K562 (cell line): Measurements from ENCODE around the gene CILP. TPM values are rescaled to one million over a fixed set of nuclear protein-coding genes. Genes with fewer than 3 reads are reported as not detected.

Experiments used
- ATAC-seq: fragments of 200-7000 bp; cut with Tn5 transposase; 3 replicates; pipeline ENCODE4 v1.9.1; 2020; ENCODE audit warnings: moderate library complexity
- BruUV-seq: library from RNA; stranded (reverse); fragments of 400-500 nt; replicated peaks from 2 replicates; lab custom pipeline; 2021; lab: Mats Ljungman, UMichigan
- CTCF ChIA-PET: fragments of 300-600 bp; formaldehyde crosslinking; extraction: SDS; loops from one replicate; lab custom pipeline; 2021; ENCODE audit warnings: low intra/inter-chr PET ratio; lab: Yijun Ruan, JAX
- POLR2A ChIA-PET: fragments of 300-600, 350-650 bp; sonication (Branson Sonifier 250); formaldehyde crosslinking; extraction: SDS; loops from one replicate; lab custom pipeline; 2021; ENCODE audit warnings: antibody characterized with exemption, inconsistent platforms; lab: Yijun Ruan, JAX
- DNase-seq, 4 experiments: peaks; one replicate each; pipeline versions ENCODE4 v3.0.0 to v3.0.0-alpha.2; 2011 to 2018; ENCODE audit warnings: low spot score in 3 of 4, mixed read lengths in 3 of 4; ENCODE audit errors: extremely low read depth in 1 of 4
- FAIRE-seq: peaks from 2 replicates; lab custom pipeline; 2011; peaks lifted over from hg19 to GRCh38; lab: Jason Lieb, UNC
- H2AFZ ChIP-seq: 2 replicates; pipeline ENCODE4 v1.6.0; 2011; ENCODE audit warnings: low read depth, low read length, control low read depth, inconsistent platforms
- H3K27ac ChIP-seq: fragments of 200-600 bp; 3 replicates; pipeline ENCODE4 v1.8.0; 2011; ENCODE audit warnings: low read depth, mild to moderate bottlenecking, control low read depth, inconsistent platforms, low read length, moderate library complexity, mixed read lengths; ENCODE audit errors: extremely low read depth
- H3K27me3 ChIP-seq, 2 experiments: fragments of 300-600 bp in 1 of 2; 2 replicates in 1 of 2; 3 replicates in 1 of 2; pipeline versions ENCODE4 v1.6.0 to v1.8.0; 2011; ENCODE audit warnings: inconsistent platforms in 2 of 2, low read length in 2 of 2, mild to moderate bottlenecking in 1 of 2, mixed read lengths in 1 of 2, moderate library complexity in 1 of 2; ENCODE audit not compliant: control insufficient read depth in 2 of 2, insufficient read depth in 2 of 2
- H3K36me3 ChIP-seq: fragments of 300-600 bp; 3 replicates; pipeline ENCODE4 v1.8.0; 2011; ENCODE audit warnings: mild to moderate bottlenecking, low read length, inconsistent platforms; ENCODE audit not compliant: control insufficient read depth, insufficient read depth
- H3K4me1 ChIP-seq, 2 experiments: fragments of 200-600 bp in 1 of 2; replicated peaks in 1 of 2; 2 replicates in 1 of 2; 3 replicates in 1 of 2; pipeline versions ENCODE4 v1.5.1 to v1.8.0; 2011; ENCODE audit warnings: inconsistent platforms in 2 of 2, low read length in 2 of 2, mild to moderate bottlenecking in 1 of 2, mixed read lengths in 1 of 2, moderate library complexity in 1 of 2; ENCODE audit not compliant: control insufficient read depth in 2 of 2, insufficient read depth in 2 of 2
- H3K4me2 ChIP-seq: 2 replicates; pipeline ENCODE4 v1.6.1; 2011; ENCODE audit warnings: low read length, control low read depth, inconsistent platforms, mixed read lengths; ENCODE audit not compliant: insufficient read depth
- H3K4me3 ChIP-seq: fragments of 200-600 bp; sonication (generic), shearing (Covaris generic); 2 replicates; pipeline ENCODE4 v1.5.1; 2016; ENCODE audit warnings: control low read depth, inconsistent platforms
- H3K79me2 ChIP-seq: fragments of 200-600 bp; 3 replicates; pipeline ENCODE4 v1.8.0; 2011; ENCODE audit warnings: low read length, inconsistent platforms; ENCODE audit not compliant: control insufficient read depth, insufficient read depth
- H3K9ac ChIP-seq, 2 experiments: 2 replicates each; pipeline versions ENCODE4 v1.6.0 to v1.6.1; 2011; ENCODE audit warnings: low read depth in 2 of 2, low read length in 2 of 2, control low read depth in 1 of 2, inconsistent platforms in 1 of 2, mild to moderate bottlenecking in 1 of 2, mixed read lengths in 1 of 2; ENCODE audit not compliant: insufficient read depth in 1 of 2
- H3K9me1 ChIP-seq: one replicate; pipeline ENCODE4 v1.6.0; 2011; ENCODE audit warnings: inconsistent platforms, mild to moderate bottlenecking, low read length, moderate library complexity; ENCODE audit not compliant: control insufficient read depth, insufficient read depth
- H3K9me3 ChIP-seq: replicated peaks from 2 replicates; pipeline ENCODE4 v1.5.1; 2011; ENCODE audit warnings: low read depth, low read length, inconsistent platforms; ENCODE audit not compliant: control insufficient read depth, insufficient read depth
- H4K20me1 ChIP-seq: replicated peaks from 2 replicates; pipeline ENCODE4 v1.6.1; 2011; ENCODE audit warnings: low read length, inconsistent platforms, mixed read lengths; ENCODE audit not compliant: control insufficient read depth, insufficient read depth
- ARID4B ChIP-seq: sonication (generic); formaldehyde crosslinking; IDR thresholded peaks from 2 replicates; pipeline ENCODE4 v1.8.0; 2022; ENCODE audit warnings: mild to moderate bottlenecking, missing genetic modification reagents
- GATAD2B ChIP-seq: fragments of 450-650 bp; IDR thresholded peaks from 2 replicates; pipeline ENCODE4 v1.6.1; 2017; ENCODE audit warnings: mild to moderate bottlenecking, borderline replicate concordance
- whole genome bisulfite sequencing: fragments of 100-300 bp; shearing (Covaris generic); methylation state at CpG from one replicate; pipeline ENCODE4 v1.1.6; 2016; ENCODE audit warnings: low coverage, mixed read lengths; ENCODE audit not compliant: insufficient coverage; ENCODE audit errors: missing lambda C conversion rate; 5-methylcytosine and 5-hydroxymethylcytosine counted together
- in situ Hi-C: fragments of 300-500 bp; cut with MboI; formaldehyde crosslinking; loops from 4 replicates; pipeline ENCODE4 v1.15.0; 2018; ENCODE audit warnings: inconsistent platforms, mixed read lengths
- intact Hi-C: fragments of 100-400 bp; cut with micrococcal nuclease; formaldehyde crosslinking; loops from 2 replicates; pipeline ENCODE4 v1.14.2; 2022
- polyA plus RNA-seq, 8 experiments: library from polyadenylated mRNA; depleted of rRNA in 4 of 8; stranded (reverse) in 5 of 8; unstranded in 3 of 8; fragments of >200 nt; fragmentation: Nextera tagmentation in 2 of 8; fragmentation: Illumina TruSeq in 1 of 8; extraction: Ambion mirVana in 2 of 8; extraction: Trizol in 1 of 8; gene quantifications; 2 replicates each; pipeline versions ENCODE4 v1.2.1 to v1.2.3, GENCODE V29; 2011 to 2014; ENCODE audit warnings: inconsistent platforms in 1 of 8, missing spikeins in 1 of 8
- total RNA-seq, 7 experiments: library from RNA; depleted of rRNA in 6 of 7; stranded (reverse); fragments of >200 nt in 6 of 7; fragmentation: Illumina TruSeq in 2 of 7; extraction: Trizol in 2 of 7; gene quantifications; 2 replicates each; pipeline versions ENCODE4 v1.2.1 to v1.2.3, GENCODE V29; 2011 to 2021; ENCODE audit warnings: low replicate concordance in 1 of 7
- TF ChIP-seq, protein P1 (sequence below), 3 experiments: IDR thresholded peaks in 2 of 3; conservative IDR thresholded peaks in 1 of 3; 2 replicates each; pipeline ENCODE4 v1.5.1; 2011 to 2012; ENCODE audit warnings: low read length in 3 of 3, mild to moderate bottlenecking in 3 of 3, control low read depth in 2 of 3, improper control_type of control experiment in 1 of 3, inconsistent platforms in 1 of 3, low read depth in 1 of 3, mixed read lengths in 1 of 3, moderate library complexity in 1 of 3; ENCODE audit not compliant: insufficient read depth in 2 of 3

The CILP gene
- total and polyA plus RNA-seq, 9 of the 15 experiments (the other 6 are each of a cell fraction or from before 2014, with no cell fraction given): 0.03 TPM; not detected in 8

GRCh38 chr15:65194826-65195547, 16.3 kb downstream of the CILP start:
- Histone ChIP-seq H3K27ac (no peak overlapping the region), H3K4me1 (peaks cover 2 to 4% of the 10 kb centered on the region in 2 experiments; a peak in 2 of 5 replicates), H3K9me1 (peaks cover 3% of the 10 kb centered on the region), H3K9me3 (no peaks in the 10 kb centered on the region; the same call in 1 of the 2 replicates), H3K36me3 (no peaks in the 10 kb centered on the region), H3K4me3 (no peak overlapping the region), H2AFZ (no peak overlapping the region), H3K9ac (no peak overlapping the region), H4K20me1 (no peaks in the 10 kb centered on the region), H3K79me2 (no peaks in the 10 kb centered on the region), H3K27me3 (peaks cover 9 to 19% of the 10 kb centered on the region in 2 experiments; a peak in 3 of 5 replicates), H3K4me2 (no peak overlapping the region)
- ATAC-seq (peak; percentile 48; the same call in 1 of the 3 replicates), DNase-seq (no peak), FAIRE-seq (no peak)
- 10% methylated on average over 6 of the region's 7 CpGs for WGBS
- TF ChIP-seq ARID4B (CRISPR knock-in tag) (no peak), GATAD2B (no peak)
- TF ChIP-seq, protein P1, sequence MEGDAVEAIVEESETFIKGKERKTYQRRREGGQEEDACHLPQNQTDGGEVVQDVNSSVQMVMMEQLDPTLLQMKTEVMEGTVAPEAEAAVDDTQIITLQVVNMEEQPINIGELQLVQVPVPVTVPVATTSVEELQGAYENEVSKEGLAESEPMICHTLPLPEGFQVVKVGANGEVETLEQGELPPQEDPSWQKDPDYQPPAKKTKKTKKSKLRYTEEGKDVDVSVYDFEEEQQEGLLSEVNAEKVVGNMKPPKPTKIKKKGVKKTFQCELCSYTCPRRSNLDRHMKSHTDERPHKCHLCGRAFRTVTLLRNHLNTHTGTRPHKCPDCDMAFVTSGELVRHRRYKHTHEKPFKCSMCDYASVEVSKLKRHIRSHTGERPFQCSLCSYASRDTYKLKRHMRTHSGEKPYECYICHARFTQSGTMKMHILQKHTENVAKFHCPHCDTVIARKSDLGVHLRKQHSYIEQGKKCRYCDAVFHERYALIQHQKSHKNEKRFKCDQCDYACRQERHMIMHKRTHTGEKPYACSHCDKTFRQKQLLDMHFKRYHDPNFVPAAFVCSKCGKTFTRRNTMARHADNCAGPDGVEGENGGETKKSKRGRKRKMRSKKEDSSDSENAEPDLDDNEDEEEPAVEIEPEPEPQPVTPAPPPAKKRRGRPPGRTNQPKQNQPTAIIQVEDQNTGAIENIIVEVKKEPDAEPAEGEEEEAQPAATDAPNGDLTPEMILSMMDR (IDR thresholded peaks at IDR 0.05 in 2 of 3, conservative IDR thresholded peaks at IDR 0.05 in 1 of 3; ENCODE audit: insufficient read depth in 2 of 3, low read depth in 1 of 3, low read length in 3 of 3): peak in 1 of 3 experiments; percentile 6; a peak in 1 of 6 replicates
- intact Hi-C loops: no loop called here
- in situ Hi-C loops: loop anchor here (5.0 kb wide), 2 partner anchors 77 to 187 kb away; no protein-coding TSS in a partner anchor
- BruUV-seq: no TSS peak
- POLR2A ChIA-PET: interaction anchor here (0.6 to 3.5 kb wide), 6 partner anchors 10 to 110 kb away, joined by 3 to 23 read pairs (median 3); partner anchors contain the start of genes CLPX and RNU5B-1
- CTCF ChIA-PET: no interaction called here
